ENCODE results near the gene WHRN.

Gene WHRN

GRCh38 chr9:114491430-114492003 is 13.8 kb downstream of the WHRN start:
- DNase-seq, result no peak

GRCh38 chr9:114489928-114490327 is 15.3 kb downstream of the WHRN start:
- no peak for DNase-seq

- no peak for DNase-seq
Measured at GRCh38 chr9:114488398-114489129, 16.7 kb downstream of the WHRN start.

- DNase-seq, result peak in 2 of 4 experiments; percentile 5 to 17
Measured at GRCh38 chr9:114487607-114488300, 17.5 kb downstream of the WHRN start.

GRCh38 chr9:114486205-114486963 is 18.9 kb downstream of the WHRN start:
- no peak for DNase-seq

GRCh38 chr9:114484854-114485443 is 20.3 kb downstream of the WHRN start:
- no peak for DNase-seq

GRCh38 chr9:114484215-114484853 is 20.9 kb downstream of the WHRN start:
- no peak for DNase-seq

- DNase-seq, result no peak
Measured at GRCh38 chr9:114483499-114483898, 21.8 kb downstream of the WHRN start.

GRCh38 chr9:114482593-114482992 is 22.7 kb downstream of the WHRN start:
- no peak for DNase-seq

GRCh38 chr9:114481789-114482188 is 23.5 kb downstream of the WHRN start:
- no peak for DNase-seq

- DNase-seq, result no peak
Measured at GRCh38 chr9:114480746-114481435, 24.4 kb downstream of the WHRN start.

- DNase-seq, result no peak
Measured at GRCh38 chr9:114478871-114479270, 26.4 kb downstream of the WHRN start.

- no peak for DNase-seq
Measured at GRCh38 chr9:114478459-114478858, 26.8 kb downstream of the WHRN start.

- DNase-seq, result no peak
Measured at GRCh38 chr9:114477642-114478041, 27.6 kb downstream of the WHRN start.

GRCh38 chr9:114476891-114477469 is 28.3 kb downstream of the WHRN start:
- no peak for DNase-seq

GRCh38 chr9:114475412-114476135 is 29.7 kb downstream of the WHRN start:
- DNase-seq, result no peak

- DNase-seq, result no peak
Measured at GRCh38 chr9:114474425-114474824, 30.8 kb downstream of the WHRN start.

GRCh38 chr9:114473447-114473801 is 31.8 kb downstream of the WHRN start:
- no peak for DNase-seq

GRCh38 chr9:114472765-114473446 is 32.4 kb downstream of the WHRN start:
- DNase-seq, result no peak

- DNase-seq, result no peak
Measured at GRCh38 chr9:114471157-114471556, 34.1 kb downstream of the WHRN start.
